HEK293T (cell line): ENCODE data around the gene SP6.

Experiments
- CTCF ChIA-PET: fragments of 350-600 bp; formaldehyde crosslinking; extraction: SDS; loops from one replicate; lab custom pipeline; 2021; ENCODE audit warnings: antibody characterized with exemption, inconsistent platforms; lab: Yijun Ruan, JAX
- POLR2A ChIA-PET: fragments of 350-600 bp; formaldehyde crosslinking; extraction: SDS; loops from one replicate; lab custom pipeline; 2020; ENCODE audit warnings: antibody characterized with exemption, inconsistent platforms; lab: Yijun Ruan, JAX
- DNase-seq: peaks from one replicate; pipeline ENCODE4 v3.0.0; 2012; ENCODE audit warnings: mixed read lengths; ENCODE audit errors: extremely low spot score
- ARNT ChIP-seq: fragments of 450-650 bp; IDR thresholded peaks from 2 replicates; pipeline ENCODE4 v1.6.1; 2017; ENCODE audit warnings: mild to moderate bottlenecking
- BHLHE40 ChIP-seq: fragments of 450-650 bp; IDR thresholded peaks from 2 replicates; pipeline ENCODE4 v1.6.1; 2016; ENCODE audit warnings: mild to moderate bottlenecking, moderate library complexity, borderline replicate concordance
- CTBP1 ChIP-seq: fragments of 450-650 bp; IDR thresholded peaks from 2 replicates; pipeline ENCODE4 v1.6.1; 2016; ENCODE audit warnings: borderline replicate concordance
- ELF4 ChIP-seq: fragments of 450-650 bp; IDR thresholded peaks from 2 replicates; pipeline ENCODE4 v1.6.1; 2017; ENCODE audit warnings: antibody characterized with exemption
- FOXA1 ChIP-seq: fragments of 450-650 bp; IDR thresholded peaks from 2 replicates; pipeline ENCODE4 v1.6.1; 2016; ENCODE audit warnings: mild to moderate bottlenecking
- FOXK2 ChIP-seq: fragments of 450-650 bp; IDR thresholded peaks from 2 replicates; pipeline ENCODE4 v1.6.1; 2016; ENCODE audit warnings: mild to moderate bottlenecking
- FOXM1 ChIP-seq: fragments of 450-650 bp; IDR thresholded peaks from 2 replicates; pipeline ENCODE4 v1.6.1; 2017; ENCODE audit warnings: mild to moderate bottlenecking, borderline replicate concordance
- HDGF ChIP-seq: fragments of 450-650 bp; IDR thresholded peaks from 2 replicates; pipeline ENCODE4 v1.6.1; 2017; ENCODE audit warnings: antibody characterized with exemption, borderline replicate concordance
- L3MBTL2 ChIP-seq: fragments of 450-650 bp; conservative IDR thresholded peaks from 2 replicates; pipeline ENCODE4 v1.6.1; 2016; ENCODE audit warnings: mild to moderate bottlenecking
- LEF1 ChIP-seq: fragments of 450-650 bp; IDR thresholded peaks from 2 replicates; pipeline ENCODE4 v1.6.1; 2017; ENCODE audit warnings: mild to moderate bottlenecking, borderline replicate concordance
- NFRKB ChIP-seq: fragments of 450-650 bp; IDR thresholded peaks from 2 replicates; pipeline ENCODE4 v1.6.1; 2016; ENCODE audit warnings: mild to moderate bottlenecking, moderate library complexity
- SP1 ChIP-seq: fragments of 450-650 bp; IDR thresholded peaks from 2 replicates; pipeline ENCODE4 v1.6.1; 2017
- SUZ12 ChIP-seq: fragments of 450-650 bp; IDR thresholded peaks from 2 replicates; pipeline ENCODE4 v1.6.1; 2016; ENCODE audit warnings: mild to moderate bottlenecking
- TARDBP ChIP-seq: fragments of 450-650 bp; IDR thresholded peaks from 2 replicates; pipeline ENCODE4 v1.6.1; 2016
- ZNF384 ChIP-seq: fragments of 450-650 bp; IDR thresholded peaks from 2 replicates; pipeline ENCODE4 v1.6.1; 2016
- TF ChIP-seq, protein P1 (sequence below): fragments of 450-650 bp; IDR thresholded peaks from 2 replicates; pipeline ENCODE4 v1.6.1; 2016

SP6 gene

DNA sequence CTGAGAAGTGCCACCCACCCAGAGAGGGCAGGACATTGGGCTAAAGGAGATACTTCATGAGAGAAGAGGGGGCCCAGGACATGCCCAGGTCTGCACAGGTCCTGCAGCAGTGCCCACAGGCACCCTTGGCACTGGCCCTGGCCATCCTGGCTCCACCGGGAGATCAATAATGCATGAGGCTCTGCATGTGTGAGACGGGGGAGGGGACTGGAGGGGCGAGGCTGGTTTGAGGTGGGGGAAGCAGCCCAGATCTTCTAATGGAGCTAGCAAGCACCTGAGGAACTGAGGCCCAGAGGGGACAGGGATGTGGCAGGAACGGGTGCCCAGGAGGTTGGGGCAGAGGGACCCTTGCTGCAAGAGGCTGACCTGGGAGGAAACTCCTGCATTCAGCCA lies 29.9 kb downstream of the SP6 start:
- DNase-seq = no peak
- ChIA-PET POLR2A (interaction anchor here (0.8 to 3.3 kb wide), 14 partner anchors 10 to 228 kb away, joined by 3 to 57 read pairs (median 4); partner anchors contain the start of genes LRRC46, MRPL10, NFE2L1 and SCRN2), CTCF (interaction anchor here (0.8 to 1.3 kb wide), 2 partner anchors 20 to 126 kb away, joined by 3 to 4 read pairs; partner anchors contain the start of gene SCRN2)
- TF ChIP-seq ELF4 (no peak), L3MBTL2 (no peak), HDGF (no peak), BHLHE40 (no peak), LEF1 (no peak), SUZ12 (no peak), FOXK2 (no peak), FOXM1 (no peak), SP1 (no peak), FOXA1 (no peak), CTBP1 (no peak), ZNF384 (no peak), TARDBP (no peak), NFRKB (no peak), ARNT (no peak)
- TF ChIP-seq, protein P1, sequence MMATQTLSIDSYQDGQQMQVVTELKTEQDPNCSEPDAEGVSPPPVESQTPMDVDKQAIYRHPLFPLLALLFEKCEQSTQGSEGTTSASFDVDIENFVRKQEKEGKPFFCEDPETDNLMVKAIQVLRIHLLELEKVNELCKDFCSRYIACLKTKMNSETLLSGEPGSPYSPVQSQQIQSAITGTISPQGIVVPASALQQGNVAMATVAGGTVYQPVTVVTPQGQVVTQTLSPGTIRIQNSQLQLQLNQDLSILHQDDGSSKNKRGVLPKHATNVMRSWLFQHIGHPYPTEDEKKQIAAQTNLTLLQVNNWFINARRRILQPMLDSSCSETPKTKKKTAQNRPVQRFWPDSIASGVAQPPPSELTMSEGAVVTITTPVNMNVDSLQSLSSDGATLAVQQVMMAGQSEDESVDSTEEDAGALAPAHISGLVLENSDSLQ = no peak

DNA sequence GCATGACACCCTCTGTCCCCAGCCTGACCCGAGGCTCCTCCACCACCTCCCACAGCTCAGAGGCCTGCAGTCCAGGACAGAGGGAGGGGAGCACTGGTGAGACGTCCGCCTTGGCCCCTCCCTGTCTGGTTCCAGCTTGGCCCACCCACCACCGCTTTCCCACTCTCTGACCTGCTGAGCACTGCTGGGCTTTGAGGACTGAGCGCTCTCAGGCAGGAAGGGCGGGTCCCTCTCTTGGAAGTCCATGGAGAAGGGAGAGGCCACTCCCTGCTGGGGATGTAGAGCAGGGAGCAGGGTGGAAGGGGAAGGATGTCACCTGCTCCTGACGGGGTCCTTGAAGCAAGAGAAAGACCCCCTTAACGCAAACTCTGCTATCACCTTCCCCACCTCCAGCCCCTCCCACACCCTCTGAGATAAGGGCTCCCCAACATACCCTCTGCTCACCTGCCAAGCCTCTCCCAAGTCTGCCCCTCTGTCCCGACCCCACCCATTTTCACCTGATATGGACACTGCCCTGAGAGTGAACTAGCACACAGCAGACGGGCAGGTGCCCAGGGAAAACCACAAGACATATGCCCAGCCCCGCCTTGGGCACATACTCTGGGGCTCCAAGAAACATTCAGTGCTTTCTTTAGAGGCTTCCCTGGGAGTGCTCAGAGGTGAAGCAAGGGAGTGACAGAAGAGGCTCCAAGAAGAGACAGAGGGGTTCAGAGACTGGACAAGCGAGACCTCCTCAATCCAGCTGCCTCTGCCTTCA lies 30.8 kb downstream of the SP6 start:
- no peak for DNase-seq
- POLR2A ChIA-PET = interaction anchor here (1.4 kb wide), 1 partner anchor 21 kb away, joined by 3 read pairs; the partner anchor contains the start of gene SCRN2
- TF ChIP-seq LEF1 (no peak), BHLHE40 (no peak), ELF4 (no peak), L3MBTL2 (no peak), ZNF384 (no peak), CTBP1 (no peak), FOXK2 (no peak), HDGF (no peak), TARDBP (no peak), NFRKB (no peak), ARNT (no peak)
- TF ChIP-seq, protein P1 = no peak
- CTCF ChIA-PET = no interaction called here

DNA sequence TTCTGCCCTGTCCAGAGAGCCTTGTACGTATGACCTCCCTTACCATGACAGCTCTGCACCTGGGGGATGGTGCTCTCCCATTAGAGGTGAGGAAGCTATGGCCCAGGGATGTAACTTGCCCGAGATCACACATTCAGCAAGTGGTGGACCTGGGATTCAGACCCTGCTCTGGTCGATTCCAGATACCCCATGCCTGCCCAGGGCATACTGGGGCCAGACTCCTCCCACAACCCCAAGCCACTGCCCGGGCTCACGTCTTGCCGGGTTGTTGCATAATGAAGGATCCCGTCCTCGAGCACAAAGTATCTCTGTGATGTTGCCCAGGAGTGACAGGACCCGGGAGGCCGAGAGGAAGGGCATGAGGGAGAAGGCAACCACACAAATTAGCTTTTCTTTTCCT lies 31.5 kb downstream of the SP6 start:
- DNase-seq = no peak
- CTCF ChIA-PET = no interaction called here
- POLR2A ChIA-PET = no interaction called here
- TF ChIP-seq, protein P1 = no peak
- TF ChIP-seq SP1 = no peak

DNA sequence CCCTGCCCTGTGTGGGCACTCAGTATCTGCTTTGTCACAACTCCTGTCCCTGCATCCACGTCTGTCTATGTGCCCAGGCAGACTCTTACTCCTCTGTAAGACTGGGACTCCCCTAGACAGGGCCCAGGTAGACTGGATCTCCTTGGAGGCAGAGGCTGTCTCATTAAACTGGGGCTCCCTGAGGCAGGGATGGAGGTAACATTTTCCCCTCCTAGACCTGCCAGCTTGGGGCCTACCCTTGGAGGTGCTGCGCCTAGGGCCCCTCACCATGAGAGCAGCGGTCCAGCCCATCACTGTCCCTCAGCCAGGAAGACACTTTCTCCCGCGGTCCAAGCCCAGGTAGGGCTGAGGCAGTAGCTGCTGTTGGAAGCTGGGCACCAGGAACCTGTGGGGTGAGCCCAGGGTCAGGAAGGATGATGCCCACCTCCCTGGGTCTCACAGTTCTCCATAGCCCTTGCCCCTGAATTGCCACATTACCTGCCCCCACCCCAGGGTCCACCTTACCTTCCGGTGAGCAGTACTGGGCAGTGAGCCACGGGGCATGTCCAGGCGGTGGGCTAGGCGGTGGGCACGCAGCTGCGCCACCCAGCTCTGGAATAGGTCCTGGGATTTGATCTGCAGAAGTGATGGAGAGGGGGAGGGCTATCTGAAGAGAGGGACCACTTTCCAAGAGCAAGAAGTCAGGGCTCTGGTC lies 32.8 kb downstream of the SP6 start:
- no peak for DNase-seq
- ChIA-PET CTCF (no interaction called here), POLR2A (interaction anchor here (1.0 kb wide), 1 partner anchor 13 kb away, joined by 3 read pairs; the partner anchor contains the start of genes LRRC46 and MRPL10)
- TF ChIP-seq NFRKB (no peak), TARDBP (no peak), HDGF (no peak), FOXA1 (no peak), L3MBTL2 (no peak), SUZ12 (no peak), SP1 (no peak), FOXK2 (no peak), CTBP1 (no peak), BHLHE40 (no peak)
- TF ChIP-seq, protein P1 = no peak

DNA sequence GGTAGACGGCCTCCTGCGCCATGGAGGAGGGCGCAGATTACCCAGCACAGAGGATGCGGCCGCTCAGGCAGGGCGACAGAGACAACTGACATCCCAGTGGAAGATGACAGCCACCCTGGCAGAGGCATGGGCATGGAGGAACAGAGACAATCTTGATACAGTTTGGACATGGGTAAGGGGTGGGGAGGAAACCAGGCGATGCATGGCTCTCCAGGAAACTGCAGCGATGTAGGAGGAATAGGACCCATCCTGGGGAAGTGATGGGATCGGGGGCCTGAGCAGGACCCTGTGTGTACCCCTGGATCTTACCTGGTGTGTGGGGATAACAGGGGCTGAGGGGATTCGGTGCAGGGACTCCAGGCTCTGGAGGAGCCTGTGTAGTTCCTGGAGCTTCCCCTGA lies 34.0 kb downstream of the SP6 start:
- ChIA-PET CTCF (no interaction called here), POLR2A (no interaction called here)
- no peak for DNase-seq
- TF ChIP-seq ELF4 (no peak), HDGF (no peak), FOXK2 (no peak), SUZ12 (no peak)
- TF ChIP-seq, protein P1 = no peak
